ENCODE results near the gene TCF4. TPM values are rescaled to one million over a fixed set of nuclear protein-coding genes. Genes with fewer than 3 reads are reported as not detected.

TCF4 gene
- total and polyA plus RNA-seq, 2 donors (not counting 3 experiments of a cell fraction or from before 2014, with no cell fraction given), result 183 to 390 TPM

DNA sequence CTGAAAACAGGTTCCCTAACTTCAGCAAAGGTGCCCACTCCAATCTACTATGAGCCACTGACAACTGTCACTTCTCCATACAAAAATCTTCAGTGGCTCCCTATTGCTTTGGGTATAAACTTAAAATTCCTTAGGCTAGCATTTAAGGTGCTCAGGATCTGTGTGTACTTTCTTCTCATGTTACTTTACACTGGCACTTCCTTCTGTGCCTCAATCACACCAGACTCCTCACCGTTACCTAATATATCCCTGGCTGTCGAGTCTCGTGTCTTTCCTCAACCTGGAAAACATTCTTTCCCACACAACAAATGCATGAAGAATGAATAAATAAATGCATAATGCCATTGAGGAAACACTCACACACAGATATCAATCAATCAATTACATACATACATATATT lies 101.1 kb downstream of the TCF4 start:
- Histone ChIP-seq H3K4me1 (ENCODE audit: control insufficient read depth, extremely low read depth, insufficient read depth, low read length) (peaks cover 20% of the 10 kb centered on the region), H3K9ac (replicated peaks; ENCODE audit: extremely low read depth, insufficient read depth, low read length) (no peak overlapping the region), H3K4me2 (ENCODE audit: insufficient read depth, low read length) (no peak overlapping the region), H3K9me3 (replicated peaks; ENCODE audit: control insufficient read depth, insufficient read depth, low read length) (no peaks in the 10 kb centered on the region), H3K4me3 (replicated peaks in 1 of 3; ENCODE audit: insufficient read depth in 1 of 3, low read depth in 1 of 3, low read length in 3 of 3) (no peak overlapping the region), H3K79me2 (ENCODE audit: control insufficient read depth, insufficient read depth, low read length) (peaks cover 61% of the 10 kb centered on the region), H3K9me1 (replicated peaks; ENCODE audit: control insufficient read depth, extremely low read depth, insufficient read depth, low read length) (no peaks in the 10 kb centered on the region), H3K36me3 (ENCODE audit: control insufficient read depth in 2 of 2, extremely low read depth in 1 of 2, insufficient read depth in 2 of 2, low read length in 2 of 2) (peaks cover 0 to 2% of the 10 kb centered on the region in 2 experiments), H3K27ac (ENCODE audit: insufficient read depth, low read depth, low read length) (no peak overlapping the region), H3K27me3 (ENCODE audit: control insufficient read depth in 2 of 2, insufficient read depth in 2 of 2, low read length in 2 of 2) (no peaks in the 10 kb centered on the region), H4K20me1 (replicated peaks; ENCODE audit: control insufficient read depth, extremely low read depth, insufficient read depth, low read length) (peaks cover 2% of the 10 kb centered on the region), H2AFZ (ENCODE audit: low read depth, low read length) (no peak overlapping the region)
- dilution Hi-C loops (cut with MboI; ENCODE audit: extremely low pct_ligation_motif_present, low sequenced_read_pairs), result no loop called here
- POLR2A ChIA-PET, result no interaction called here
- no peak for DNase-seq (ENCODE audit: low read depth, low spot score)
- intact Hi-C loops (cut with micrococcal nuclease), result no loop called here
- CTCF ChIA-PET, result no interaction called here
- FAIRE-seq, result no peak
- BruUV-seq (replicated peaks), result no TSS peak
- TF ChIP-seq POLR2AphosphoS5 (IDR thresholded peaks at IDR 0.05; ENCODE audit: insufficient read depth, low read depth, low read length) (no peak), FOS (IDR thresholded peaks at IDR 0.05; ENCODE audit: borderline replicate concordance, insufficient read depth, low read length) (no peak), EZH2 (IDR thresholded peaks at IDR 0.05; ENCODE audit: borderline replicate concordance, low read depth, low read length, severe bottlenecking) (no peak), MYC (IDR thresholded peaks at IDR 0.05; ENCODE audit: low read depth, low read length) (no peak), POLR2A (IDR thresholded peaks at IDR 0.05; ENCODE audit: low read depth, low read length) (no peak), GATA2 (IDR thresholded peaks at IDR 0.05; ENCODE audit: insufficient read depth, insufficient read length, low read depth, low read length) (no peak), JUN (IDR thresholded peaks at IDR 0.05; ENCODE audit: borderline replicate concordance, insufficient read depth, insufficient read length, low read depth) (no peak)
- TF ChIP-seq, protein P1, sequence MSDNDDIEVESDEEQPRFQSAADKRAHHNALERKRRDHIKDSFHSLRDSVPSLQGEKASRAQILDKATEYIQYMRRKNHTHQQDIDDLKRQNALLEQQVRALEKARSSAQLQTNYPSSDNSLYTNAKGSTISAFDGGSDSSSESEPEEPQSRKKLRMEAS (IDR thresholded peaks at IDR 0.05; ENCODE audit: insufficient read depth, insufficient read length), result no peak
- TF ChIP-seq, protein P2, sequence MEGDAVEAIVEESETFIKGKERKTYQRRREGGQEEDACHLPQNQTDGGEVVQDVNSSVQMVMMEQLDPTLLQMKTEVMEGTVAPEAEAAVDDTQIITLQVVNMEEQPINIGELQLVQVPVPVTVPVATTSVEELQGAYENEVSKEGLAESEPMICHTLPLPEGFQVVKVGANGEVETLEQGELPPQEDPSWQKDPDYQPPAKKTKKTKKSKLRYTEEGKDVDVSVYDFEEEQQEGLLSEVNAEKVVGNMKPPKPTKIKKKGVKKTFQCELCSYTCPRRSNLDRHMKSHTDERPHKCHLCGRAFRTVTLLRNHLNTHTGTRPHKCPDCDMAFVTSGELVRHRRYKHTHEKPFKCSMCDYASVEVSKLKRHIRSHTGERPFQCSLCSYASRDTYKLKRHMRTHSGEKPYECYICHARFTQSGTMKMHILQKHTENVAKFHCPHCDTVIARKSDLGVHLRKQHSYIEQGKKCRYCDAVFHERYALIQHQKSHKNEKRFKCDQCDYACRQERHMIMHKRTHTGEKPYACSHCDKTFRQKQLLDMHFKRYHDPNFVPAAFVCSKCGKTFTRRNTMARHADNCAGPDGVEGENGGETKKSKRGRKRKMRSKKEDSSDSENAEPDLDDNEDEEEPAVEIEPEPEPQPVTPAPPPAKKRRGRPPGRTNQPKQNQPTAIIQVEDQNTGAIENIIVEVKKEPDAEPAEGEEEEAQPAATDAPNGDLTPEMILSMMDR (IDR thresholded peaks at IDR 0.05; ENCODE audit: extremely low read depth in 1 of 2, insufficient read depth in 1 of 2, low read depth in 1 of 2, low read length in 2 of 2), result no peak
